ENCODE results near the gene FCAMR.

GRCh38 chr1:206940588-206940936, 29.7 kb downstream of the FCAMR start:
- TF ChIP-seq CTCF (IDR thresholded peaks at IDR 0.05; ENCODE audit: low read depth, low read length, missing input control) (no peak), MAX (IDR thresholded peaks at IDR 0.05) (no peak), ATF3 (IDR thresholded peaks at IDR 0.05) (no peak), YY1 (IDR thresholded peaks at IDR 0.05) (no peak), SP1 (IDR thresholded peaks at IDR 0.05) (no peak), JUND (IDR thresholded peaks at IDR 0.05) (no peak), TAF1 (conservative IDR thresholded peaks at IDR 0.05) (no peak), FOXA2 (IDR thresholded peaks at IDR 0.05) (no peak)
